Kidney (tissue), 14 donors: ENCODE results near the gene TRERF1. TPM values are rescaled to one million over a fixed set of nuclear protein-coding genes. Genes with fewer than 3 reads are reported as not detected.

Experiments
- DNase-seq, 5 donors: peaks; one replicate each; pipeline ENCODE4 v3.0.0-alpha.2; 2013 to 2020
- FAIRE-seq: peaks from 2 replicates; lab custom pipeline; 2012; peaks lifted over from hg19 to GRCh38; lab: Jason Lieb, UNC
- H3K27ac ChIP-seq, 2 donors: one replicate each; pipeline ENCODE4 v1.7.0; 2013; ENCODE audit warnings: low read depth in 2 of 2, low read length in 2 of 2, inconsistent platforms in 1 of 2
- H3K27me3 ChIP-seq: one replicate; pipeline ENCODE4 v1.7.1; 2013; ENCODE audit warnings: low read length, inconsistent platforms; ENCODE audit not compliant: control insufficient read depth, insufficient read depth
- H3K36me3 ChIP-seq, 3 donors: one replicate each; pipeline versions ENCODE4 v1.7.0 to v1.7.1; 2013; ENCODE audit warnings: low read length in 3 of 3, control low read depth in 1 of 3, inconsistent platforms in 1 of 3; ENCODE audit not compliant: insufficient read depth in 3 of 3, control insufficient read depth in 2 of 3
- H3K4me1 ChIP-seq, 3 donors: one replicate each; pipeline versions ENCODE4 v1.7.0 to v1.7.1; 2013; ENCODE audit warnings: low read length in 3 of 3, inconsistent platforms in 1 of 3, low read depth in 1 of 3; ENCODE audit not compliant: control insufficient read depth in 2 of 3, insufficient read depth in 2 of 3
- H3K4me3 ChIP-seq, 3 donors: one replicate each; pipeline versions ENCODE4 v1.7.0 to v1.8.1; 2013; ENCODE audit warnings: low read length in 3 of 3, control low read depth in 1 of 3, inconsistent platforms in 1 of 3
- H3K9ac ChIP-seq, 3 donors: one replicate each; pipeline versions ENCODE4 v1.7.0 to v1.7.1; 2013; ENCODE audit warnings: low read length in 3 of 3, control low read depth in 1 of 3, inconsistent platforms in 1 of 3
- H3K9me3 ChIP-seq, 3 donors: one replicate each; pipeline versions ENCODE4 v1.7.0 to v1.7.1; 2013; ENCODE audit warnings: low read length in 3 of 3, control low read depth in 1 of 3, inconsistent platforms in 1 of 3; ENCODE audit not compliant: control insufficient read depth in 2 of 3, insufficient read depth in 1 of 3
- intact Hi-C: fragments of 100-400 bp; cut with DNase I; formaldehyde crosslinking; loops from one replicate; pipeline ENCODE4 v1.11.1; 2022
- polyA plus RNA-seq: library from polyadenylated mRNA; stranded (reverse); fragments of 350-450 nt; fragmentation: Illumina TruSeq; extraction: RNeasy Lipid Tissue Mini Kit (QIAGEN cat#74804); gene quantifications from one replicate; pipeline ENCODE4 v1.2.3, GENCODE V29; 2014; ENCODE audit warnings: low read depth, low replicate concordance; ENCODE audit not compliant: insufficient read depth
- total RNA-seq: library from RNA; stranded (reverse); fragmentation: NEBNext Ultra II Directional; extraction: Animal tissue kit (Norgen Biotek cat#: 25700); gene quantifications from one replicate; pipeline ENCODE4 v1.2.1, GENCODE V29; 2021
- TF ChIP-seq, protein P1 (sequence below): IDR thresholded peaks from 3 replicates; pipeline ENCODE4 v1.5.1; 2012; ENCODE audit warnings: mild to moderate bottlenecking, moderate library complexity, borderline replicate concordance; ENCODE audit not compliant: insufficient read depth; ENCODE audit errors: extremely low read depth
- donor health status: control.
- donor health status: control.
- donor health status: control.
- donor health status: control.
- donor health status: control.
- donor health status: DM: yes; HTN: yes; CAD: no.
- donor health status: Normal renal cell carcinoma (clear cell type).

Gene TRERF1
- total and polyA plus RNA-seq, 2 donors from 2014 or later = 1.5 to 8.4 TPM

DNA sequence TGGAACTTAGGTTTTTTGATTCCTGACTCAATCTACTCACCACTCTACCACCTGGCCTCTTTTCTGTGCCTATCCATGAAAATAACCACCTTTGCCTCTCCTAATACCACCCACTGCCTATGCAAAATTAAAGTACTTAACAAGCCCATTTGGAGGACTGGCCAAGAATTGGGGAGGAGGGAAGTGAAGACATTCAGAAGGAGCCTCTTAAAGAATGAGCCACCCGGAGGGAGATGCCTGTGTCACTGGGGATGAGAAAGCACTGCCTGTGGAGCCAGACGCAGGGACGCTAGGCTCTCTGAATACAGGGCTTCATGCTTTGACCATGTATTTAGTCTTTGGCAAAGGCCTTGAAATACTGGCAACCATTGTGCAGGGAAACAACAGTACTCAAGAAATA is 194.1 kb downstream of the TRERF1 start:
- FAIRE-seq (no peak), DNase-seq (no peak)
- Histone ChIP-seq H3K4me1 (peaks cover 0 to 13% (median 0%) of the 10 kb centered on the region in 3 donors), H3K36me3 (peaks cover 0 to 4% (median 2%) of the 10 kb centered on the region in 3 donors), H3K27ac (no peak overlapping the region), H3K9me3 (no peaks in the 10 kb centered on the region), H3K27me3 (no peaks in the 10 kb centered on the region), H3K4me3 (no peak overlapping the region), H3K9ac (no peak overlapping the region)
- intact Hi-C loops = no loop called here
- TF ChIP-seq, protein P1, sequence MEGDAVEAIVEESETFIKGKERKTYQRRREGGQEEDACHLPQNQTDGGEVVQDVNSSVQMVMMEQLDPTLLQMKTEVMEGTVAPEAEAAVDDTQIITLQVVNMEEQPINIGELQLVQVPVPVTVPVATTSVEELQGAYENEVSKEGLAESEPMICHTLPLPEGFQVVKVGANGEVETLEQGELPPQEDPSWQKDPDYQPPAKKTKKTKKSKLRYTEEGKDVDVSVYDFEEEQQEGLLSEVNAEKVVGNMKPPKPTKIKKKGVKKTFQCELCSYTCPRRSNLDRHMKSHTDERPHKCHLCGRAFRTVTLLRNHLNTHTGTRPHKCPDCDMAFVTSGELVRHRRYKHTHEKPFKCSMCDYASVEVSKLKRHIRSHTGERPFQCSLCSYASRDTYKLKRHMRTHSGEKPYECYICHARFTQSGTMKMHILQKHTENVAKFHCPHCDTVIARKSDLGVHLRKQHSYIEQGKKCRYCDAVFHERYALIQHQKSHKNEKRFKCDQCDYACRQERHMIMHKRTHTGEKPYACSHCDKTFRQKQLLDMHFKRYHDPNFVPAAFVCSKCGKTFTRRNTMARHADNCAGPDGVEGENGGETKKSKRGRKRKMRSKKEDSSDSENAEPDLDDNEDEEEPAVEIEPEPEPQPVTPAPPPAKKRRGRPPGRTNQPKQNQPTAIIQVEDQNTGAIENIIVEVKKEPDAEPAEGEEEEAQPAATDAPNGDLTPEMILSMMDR = no peak

DNA sequence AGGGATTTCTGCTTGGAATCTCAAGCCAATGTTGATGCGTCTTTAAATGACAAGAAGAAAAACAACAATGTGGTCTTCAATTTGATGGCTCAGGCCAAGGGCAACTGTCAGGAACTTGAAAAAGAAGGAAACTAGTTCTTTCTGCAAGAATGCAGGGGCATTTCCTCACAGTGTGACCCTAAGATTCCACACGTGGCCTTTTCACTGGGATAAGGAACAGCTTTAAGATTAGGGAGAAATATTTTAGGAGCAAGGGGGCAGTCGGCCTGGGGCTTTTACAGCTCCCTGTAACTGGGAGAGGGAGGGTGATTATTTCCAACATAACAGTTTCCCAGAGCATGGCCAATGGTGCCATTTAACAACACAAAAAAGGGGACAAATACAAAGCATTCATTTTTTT is 194.7 kb downstream of the TRERF1 start:
- Histone ChIP-seq H3K4me1 (peaks cover 0 to 18% (median 4%) of the 10 kb centered on the region in 3 donors), H3K4me3 (no peak overlapping the region), H3K36me3 (peaks cover 0 to 4% (median 2%) of the 10 kb centered on the region in 3 donors), H3K27ac (no peak overlapping the region), H3K27me3 (no peaks in the 10 kb centered on the region), H3K9ac (no peak overlapping the region), H3K9me3 (no peaks in the 10 kb centered on the region)
- no peak for FAIRE-seq
- TF ChIP-seq, protein P1 = no peak
- DNase-seq = peak in 4 of 5 donors; percentile 54 to 85 (median 66)
- intact Hi-C loops = no loop called here

DNA sequence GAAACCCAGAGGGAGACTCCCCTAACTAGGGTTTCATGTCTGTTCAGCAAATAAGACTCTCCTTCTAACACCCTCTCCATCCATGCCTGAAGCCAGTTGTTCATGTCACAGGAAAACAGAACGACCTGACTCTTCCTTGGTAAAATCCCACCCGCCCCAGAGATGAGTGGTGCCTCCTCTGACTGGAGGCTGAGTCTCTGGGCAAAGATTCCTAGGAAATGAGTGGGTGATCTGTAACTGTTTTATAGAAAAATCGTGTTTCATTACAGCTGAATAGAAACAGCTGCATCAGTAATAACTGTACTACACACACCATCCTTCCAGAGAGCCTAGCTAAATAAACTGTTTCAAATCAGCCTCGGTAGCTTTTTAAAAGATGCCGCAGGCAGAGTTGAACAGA is 196.7 kb downstream of the TRERF1 start:
- no peak for DNase-seq
- Histone ChIP-seq H3K4me1 (peaks cover 0 to 26% (median 16%) of the 10 kb centered on the region in 3 donors), H3K9ac (no peak overlapping the region), H3K4me3 (no peak overlapping the region), H3K36me3 (peaks cover 0 to 4% (median 2%) of the 10 kb centered on the region in 3 donors), H3K27me3 (no peaks in the 10 kb centered on the region), H3K9me3 (no peaks in the 10 kb centered on the region), H3K27ac (no peak overlapping the region)
- intact Hi-C loops = no loop called here
- TF ChIP-seq, protein P1 = no peak
- no peak for FAIRE-seq

DNA sequence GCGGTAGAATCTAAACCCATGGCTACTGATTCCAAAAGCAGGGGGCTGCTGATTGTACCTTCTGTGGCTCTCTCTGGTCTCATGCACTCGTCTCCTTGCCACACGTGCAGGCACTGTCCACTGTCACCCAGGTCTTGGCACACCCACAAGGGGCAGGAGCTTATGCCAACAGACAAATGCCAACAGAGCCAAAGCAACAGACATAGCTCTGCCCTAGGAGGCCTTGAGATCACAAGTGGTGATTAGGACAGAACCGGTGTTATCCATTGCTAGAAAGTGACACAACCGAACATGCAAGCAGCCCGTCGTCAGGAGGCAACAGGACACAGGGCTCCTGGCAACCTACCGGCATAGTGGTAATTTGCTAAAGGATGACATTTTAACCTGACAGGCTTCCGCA is 197.2 kb downstream of the TRERF1 start:
- Histone ChIP-seq H3K36me3 (peaks cover 0 to 5% (median 2%) of the 10 kb centered on the region in 3 donors), H3K4me3 (no peak overlapping the region), H3K27ac (no peak overlapping the region), H3K27me3 (no peaks in the 10 kb centered on the region), H3K4me1 (peaks cover 0 to 26% (median 18%) of the 10 kb centered on the region in 3 donors), H3K9me3 (no peaks in the 10 kb centered on the region), H3K9ac (no peak overlapping the region)
- no peak for FAIRE-seq
- intact Hi-C loops = no loop called here
- no peak for DNase-seq
- TF ChIP-seq, protein P1 = no peak
